ENCODE results near the gene CYP2D6.
"Not testable (repeated sequence)": the region's sequence is repeated elsewhere in the genome, so short reads cannot be mapped to it uniquely, and the experiment has no call there.

Gene CYP2D6

DNA sequence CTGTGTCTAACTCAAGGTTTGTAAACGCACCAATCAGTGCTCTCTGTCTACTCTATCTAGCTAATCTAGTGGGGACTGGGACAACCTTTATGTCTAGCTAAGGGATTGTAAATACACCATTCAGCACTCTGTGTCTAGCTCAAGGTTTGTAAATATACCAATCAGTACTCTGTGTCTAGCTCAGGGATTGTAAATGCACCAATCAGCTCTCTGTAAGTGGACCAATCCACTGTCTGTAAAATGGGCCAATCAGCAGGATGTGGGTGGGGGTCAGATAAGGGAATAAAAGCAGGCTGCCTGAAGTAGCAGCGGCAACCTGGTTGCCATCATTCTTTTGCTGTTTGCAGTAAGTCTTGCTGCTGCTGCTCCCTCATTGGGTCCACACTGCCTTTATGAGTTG, 8.4 kb upstream of the CYP2D6 start:
- H3K36me3 ChIP-seq = peaks cover 8% of the 10 kb centered on the region
- no peaks in the 10 kb centered on the region for H3K9me3 ChIP-seq (ENCODE audit: severe bottlenecking)
- TF ChIP-seq, protein P1, sequence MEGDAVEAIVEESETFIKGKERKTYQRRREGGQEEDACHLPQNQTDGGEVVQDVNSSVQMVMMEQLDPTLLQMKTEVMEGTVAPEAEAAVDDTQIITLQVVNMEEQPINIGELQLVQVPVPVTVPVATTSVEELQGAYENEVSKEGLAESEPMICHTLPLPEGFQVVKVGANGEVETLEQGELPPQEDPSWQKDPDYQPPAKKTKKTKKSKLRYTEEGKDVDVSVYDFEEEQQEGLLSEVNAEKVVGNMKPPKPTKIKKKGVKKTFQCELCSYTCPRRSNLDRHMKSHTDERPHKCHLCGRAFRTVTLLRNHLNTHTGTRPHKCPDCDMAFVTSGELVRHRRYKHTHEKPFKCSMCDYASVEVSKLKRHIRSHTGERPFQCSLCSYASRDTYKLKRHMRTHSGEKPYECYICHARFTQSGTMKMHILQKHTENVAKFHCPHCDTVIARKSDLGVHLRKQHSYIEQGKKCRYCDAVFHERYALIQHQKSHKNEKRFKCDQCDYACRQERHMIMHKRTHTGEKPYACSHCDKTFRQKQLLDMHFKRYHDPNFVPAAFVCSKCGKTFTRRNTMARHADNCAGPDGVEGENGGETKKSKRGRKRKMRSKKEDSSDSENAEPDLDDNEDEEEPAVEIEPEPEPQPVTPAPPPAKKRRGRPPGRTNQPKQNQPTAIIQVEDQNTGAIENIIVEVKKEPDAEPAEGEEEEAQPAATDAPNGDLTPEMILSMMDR (IDR thresholded peaks at IDR 0.05; ENCODE audit: low read depth, low read length) = no peak
- DNase-seq = no peak
- H3K27ac ChIP-seq = no peak overlapping the region
- no peaks in the 10 kb centered on the region for H3K27me3 ChIP-seq (ENCODE audit: insufficient read depth, low read depth, severe bottlenecking)
- H3K4me3 ChIP-seq (ENCODE audit: low read depth, low read length) = no peak overlapping the region

DNA sequence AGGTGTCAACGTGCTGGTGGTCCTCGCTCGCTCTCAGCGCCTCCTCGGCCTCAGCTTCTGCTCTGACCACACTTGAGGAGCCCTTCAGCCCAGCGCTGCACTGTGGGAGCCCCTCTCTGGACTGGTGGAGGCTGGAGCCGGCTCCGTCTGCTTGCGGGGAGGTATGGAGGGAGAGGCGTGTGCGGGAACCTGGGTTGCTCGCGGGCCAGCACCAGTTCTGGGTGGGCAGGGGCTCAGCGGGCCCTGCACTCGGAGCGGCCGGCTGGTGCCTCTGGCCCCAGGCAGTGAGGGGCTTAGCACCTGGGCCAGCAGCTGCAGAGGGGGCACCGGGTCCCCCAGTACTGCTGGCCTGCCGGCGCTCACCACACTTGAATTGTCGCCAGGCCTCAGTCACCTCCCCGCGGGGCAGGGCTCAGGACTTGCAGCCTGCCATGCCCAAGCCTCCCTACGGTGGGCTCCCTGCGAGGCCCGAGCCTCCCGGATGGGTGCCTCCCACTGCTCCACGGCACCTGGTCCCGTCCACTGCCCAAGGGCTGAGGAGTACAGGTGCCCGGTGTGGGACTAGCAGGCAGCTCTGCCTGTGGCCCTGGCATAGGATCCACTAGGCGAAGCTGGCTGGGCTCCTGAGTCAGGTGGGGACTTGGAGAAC, 7.6 kb upstream of the CYP2D6 start:
- Histone ChIP-seq H3K9me3 (ENCODE audit: severe bottlenecking) (no peaks in the 10 kb centered on the region), H3K27ac (no peak overlapping the region), H3K36me3 (peaks cover 8% of the 10 kb centered on the region), H3K27me3 (ENCODE audit: insufficient read depth, low read depth, severe bottlenecking) (no peaks in the 10 kb centered on the region), H3K4me3 (ENCODE audit: low read depth, low read length) (no peak overlapping the region)
- DNase-seq = no peak
- TF ChIP-seq, protein P1 (IDR thresholded peaks at IDR 0.05; ENCODE audit: low read depth, low read length) = no peak

DNA sequence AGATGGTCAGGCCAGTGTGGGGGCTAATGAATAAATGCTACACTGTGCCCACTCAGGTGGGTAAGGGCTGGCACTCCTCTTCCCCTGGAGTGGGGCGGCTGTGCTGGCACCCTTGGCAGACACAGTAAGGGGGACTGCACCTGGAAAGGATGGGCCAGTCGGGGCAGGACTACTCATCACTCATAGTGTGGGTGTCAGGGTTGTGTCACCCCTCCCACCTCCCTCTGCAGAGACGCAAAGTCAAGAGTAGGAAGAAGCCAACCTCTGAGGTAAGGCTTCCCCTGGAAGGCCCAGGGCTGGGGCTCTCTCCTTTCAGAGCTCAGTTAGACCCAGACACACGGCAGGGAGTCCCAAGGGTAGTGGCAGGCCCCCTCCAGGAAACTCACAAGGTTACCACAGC, 5.1 kb upstream of the CYP2D6 start:
- not testable (repeated sequence) for H3K27me3 ChIP-seq (ENCODE audit: insufficient read depth, low read depth, severe bottlenecking)

DNA sequence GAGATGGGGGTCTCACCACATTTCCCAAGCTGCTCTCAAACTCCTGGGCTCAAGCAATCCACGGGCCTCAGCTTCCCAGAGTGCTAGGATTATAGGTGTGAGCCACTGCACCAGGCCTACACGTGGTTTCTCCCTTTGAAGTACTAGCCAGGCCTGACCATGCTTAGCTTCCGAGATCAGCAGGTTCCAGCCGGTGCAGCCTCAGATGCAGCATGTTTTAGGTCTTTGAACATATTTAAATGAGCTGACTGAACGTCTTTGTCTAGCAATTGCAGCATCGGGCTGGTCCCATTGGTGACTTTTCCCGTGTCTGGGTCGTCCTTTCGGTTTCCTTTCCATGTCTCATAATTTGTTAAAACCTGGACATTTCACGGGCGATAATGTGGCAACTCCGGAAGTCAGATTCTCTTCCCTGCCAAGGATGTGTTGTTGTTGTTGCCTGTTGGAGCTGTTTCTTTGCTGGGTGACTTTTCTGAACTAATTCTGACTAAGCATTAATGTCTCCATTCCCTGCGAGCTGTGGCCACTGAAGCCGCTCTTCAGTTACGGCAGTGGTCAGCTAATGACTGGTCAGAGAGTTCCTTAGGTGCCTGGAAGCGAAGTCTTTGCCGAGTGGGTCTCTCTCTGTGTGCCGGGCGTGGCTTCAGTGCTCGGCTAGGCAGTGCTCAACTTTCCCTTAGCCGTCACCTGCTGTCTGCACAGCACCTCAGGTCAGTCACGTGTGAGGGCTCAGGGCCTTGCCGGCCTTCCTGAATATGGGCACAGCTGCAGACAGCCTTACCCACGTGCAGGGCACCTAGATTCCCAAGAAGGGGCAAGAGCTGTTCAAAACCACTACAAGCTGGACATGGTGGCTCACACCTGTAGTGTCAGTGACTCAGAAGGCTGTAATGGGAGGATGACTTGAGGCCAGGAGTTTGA, 3.8 kb upstream of the CYP2D6 start:
- TF ChIP-seq, protein P1 (IDR thresholded peaks at IDR 0.05; ENCODE audit: low read depth, low read length) = no peak
- Histone ChIP-seq H3K4me3 (ENCODE audit: low read depth, low read length) (no peak overlapping the region), H3K27ac (no peak overlapping the region), H3K36me3 (peaks cover 6% of the 10 kb centered on the region), H3K27me3 (ENCODE audit: insufficient read depth, low read depth, severe bottlenecking) (no peaks in the 10 kb centered on the region), H3K9me3 (ENCODE audit: severe bottlenecking) (no peaks in the 10 kb centered on the region)
- DNase-seq = no peak

More for the DNA sequence above, 5.1 kb upstream of the CYP2D6 start:
- not testable (repeated sequence) for H3K36me3 ChIP-seq; DNase-seq; H3K9me3 ChIP-seq (ENCODE audit: severe bottlenecking); H3K4me3 ChIP-seq (ENCODE audit: low read depth, low read length); H3K27ac ChIP-seq

DNA sequence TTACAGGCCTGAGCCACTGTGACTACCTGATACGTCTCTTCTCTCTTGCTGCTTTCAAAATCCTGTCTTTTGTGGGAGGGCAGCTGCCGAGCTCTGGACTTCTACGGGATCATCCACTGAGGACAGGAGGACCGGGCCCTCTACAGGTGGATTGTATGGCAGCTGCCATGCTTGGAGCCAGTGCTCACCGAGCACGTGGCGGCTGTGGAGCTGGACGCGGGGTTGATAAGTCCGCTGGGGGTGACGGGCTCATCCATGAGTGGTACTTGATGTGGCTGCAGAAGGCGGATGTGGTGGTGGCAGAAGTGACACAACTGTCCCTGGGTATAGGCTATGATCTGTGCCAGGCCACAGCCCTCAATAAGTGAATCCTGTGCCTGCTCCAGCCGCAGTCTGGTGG, 1.8 kb upstream of the CYP2D6 start:
- no peak overlapping the region for H3K4me3 ChIP-seq (ENCODE audit: low read depth, low read length)
- no peaks in the 10 kb centered on the region for H3K9me3 ChIP-seq (ENCODE audit: severe bottlenecking)
- no peaks in the 10 kb centered on the region for H3K36me3 ChIP-seq
- TF ChIP-seq, protein P1 (IDR thresholded peaks at IDR 0.05; ENCODE audit: low read depth, low read length) = peak; percentile 25; the same call in 1 of the 2 replicates
- H3K27me3 ChIP-seq (ENCODE audit: insufficient read depth, low read depth, severe bottlenecking) = no peaks in the 10 kb centered on the region
- no peak for DNase-seq
- no peak overlapping the region for H3K27ac ChIP-seq

DNA sequence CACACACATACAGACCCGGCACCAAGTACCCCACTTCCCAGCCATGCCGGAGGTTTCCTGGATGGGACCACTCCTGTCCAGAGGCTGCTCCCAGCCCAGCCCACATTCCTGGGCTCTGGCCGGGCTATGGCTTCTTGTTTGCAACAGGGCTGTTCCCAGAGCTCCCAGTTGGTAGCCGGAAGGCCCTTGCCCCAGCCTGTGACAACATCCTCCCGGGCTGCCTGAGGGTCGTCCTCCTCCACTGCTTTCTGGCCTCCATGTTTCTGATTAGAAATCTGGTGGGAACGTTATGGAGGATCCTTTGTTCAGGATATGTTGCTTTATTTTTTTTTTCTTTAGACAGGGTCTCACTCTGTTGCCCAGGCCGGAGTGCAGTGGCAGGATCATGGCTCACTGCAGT, 952 bp upstream of the CYP2D6 start:
- H3K36me3 ChIP-seq = no peaks in the 10 kb centered on the region
- no peak overlapping the region for H3K27ac ChIP-seq
- no peaks in the 10 kb centered on the region for H3K9me3 ChIP-seq (ENCODE audit: severe bottlenecking)
- H3K4me3 ChIP-seq (ENCODE audit: low read depth, low read length) = no peak overlapping the region
- DNase-seq = no peak
- no peaks in the 10 kb centered on the region for H3K27me3 ChIP-seq (ENCODE audit: insufficient read depth, low read depth, severe bottlenecking)
- TF ChIP-seq, protein P1 (IDR thresholded peaks at IDR 0.05; ENCODE audit: low read depth, low read length) = no peak

DNA sequence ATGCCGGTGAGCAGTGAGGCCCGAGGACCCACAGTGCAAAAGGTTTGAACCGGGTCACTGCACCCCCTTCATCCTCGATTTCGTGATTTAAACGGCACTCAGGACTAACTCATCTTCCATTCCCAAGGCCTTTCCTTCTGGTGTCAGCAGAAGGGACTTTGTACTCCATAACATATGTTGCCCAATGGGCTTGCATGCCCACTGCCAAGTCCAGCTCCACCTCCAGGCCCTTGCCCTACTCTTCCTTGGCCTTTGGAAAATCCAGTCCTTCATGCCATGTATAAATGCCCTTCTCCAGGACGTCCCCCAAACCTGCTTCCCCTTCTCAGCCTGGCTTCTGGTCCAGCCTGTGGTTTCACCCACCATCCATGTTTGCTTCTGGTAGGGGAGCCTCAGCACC, 428 bp downstream of the CYP2D6 start:
- not testable (repeated sequence) for H3K9me3 ChIP-seq (ENCODE audit: severe bottlenecking); H3K27ac ChIP-seq; H3K36me3 ChIP-seq; DNase-seq; H3K4me3 ChIP-seq (ENCODE audit: low read depth, low read length); H3K27me3 ChIP-seq (ENCODE audit: insufficient read depth, low read depth, severe bottlenecking)

DNA sequence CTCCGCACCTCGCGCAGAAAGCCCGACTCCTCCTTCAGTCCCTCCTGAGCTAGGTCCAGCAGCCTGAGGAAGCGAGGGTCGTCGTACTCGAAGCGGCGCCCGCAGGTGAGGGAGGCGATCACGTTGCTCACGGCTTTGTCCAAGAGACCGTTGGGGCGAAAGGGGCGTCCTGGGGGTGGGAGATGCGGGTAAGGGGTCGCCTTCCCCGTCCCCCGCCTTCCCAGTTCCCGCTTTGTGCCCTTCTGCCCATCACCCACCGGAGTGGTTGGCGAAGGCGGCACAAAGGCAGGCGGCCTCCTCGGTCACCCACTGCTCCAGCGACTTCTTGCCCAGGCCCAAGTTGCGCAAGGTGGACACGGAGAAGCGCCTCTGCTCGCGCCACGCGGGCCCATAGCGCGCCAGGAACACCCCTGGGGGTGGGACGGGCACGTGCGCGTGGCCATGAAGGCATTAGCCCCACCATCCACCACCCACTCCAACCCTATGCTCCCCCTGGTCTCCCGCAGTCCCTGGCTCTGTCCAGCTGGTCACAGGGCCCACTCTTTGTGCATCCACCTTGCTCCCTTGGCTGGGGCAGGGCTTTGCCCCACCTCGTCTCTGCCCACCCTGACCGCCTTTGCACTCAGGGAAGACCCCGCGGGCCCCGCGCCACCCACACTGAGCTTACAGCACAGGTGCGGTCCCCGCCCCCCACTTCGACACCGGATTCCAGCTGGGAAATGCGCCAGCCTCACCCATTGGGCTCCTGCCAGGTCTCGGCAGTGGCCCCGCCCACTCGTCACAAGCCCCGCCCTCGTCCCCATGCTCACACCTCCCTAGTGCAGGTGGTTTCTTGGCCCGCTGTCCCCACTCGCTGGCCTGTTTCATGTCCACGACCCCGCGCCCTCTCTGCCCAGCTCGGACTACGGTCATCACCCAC, 1.6 kb downstream of the CYP2D6 start:
- not testable (repeated sequence) for DNase-seq; H3K36me3 ChIP-seq; H3K9me3 ChIP-seq (ENCODE audit: severe bottlenecking); H3K4me3 ChIP-seq (ENCODE audit: low read depth, low read length); H3K27me3 ChIP-seq (ENCODE audit: insufficient read depth, low read depth, severe bottlenecking); H3K27ac ChIP-seq
